IPS-15b (cell line): ENCODE results near the gene POLR3F.
"Not testable (repeated sequence)": the region's sequence is repeated elsewhere in the genome, so short reads cannot be mapped to it uniquely, and the experiment has no call there.

Experiments
- H3K27me3 ChIP-seq: one replicate; pipeline ENCODE4 v1.6.1; 2013; ENCODE audit warnings: low read length; ENCODE audit not compliant: control insufficient read depth, insufficient read depth
- H3K36me3 ChIP-seq: one replicate; pipeline ENCODE4 v1.6.1; 2013; ENCODE audit warnings: low read length; ENCODE audit not compliant: control insufficient read depth, insufficient read depth
- H3K4me1 ChIP-seq: one replicate; pipeline ENCODE4 v1.6.1; 2013; ENCODE audit warnings: mild to moderate bottlenecking, low read length; ENCODE audit not compliant: control insufficient read depth, insufficient read depth
- H3K4me3 ChIP-seq: one replicate; pipeline ENCODE4 v1.5.1; 2013; ENCODE audit warnings: low read depth, low read length
- H3K9ac ChIP-seq: one replicate; pipeline ENCODE4 v1.6.1; 2013; ENCODE audit warnings: low read depth, mild to moderate bottlenecking, low read length
- H3K9me3 ChIP-seq: one replicate; pipeline ENCODE4 v1.6.1; 2013; ENCODE audit warnings: mild to moderate bottlenecking, low read length; ENCODE audit not compliant: control insufficient read depth, insufficient read depth

POLR3F gene

DNA sequence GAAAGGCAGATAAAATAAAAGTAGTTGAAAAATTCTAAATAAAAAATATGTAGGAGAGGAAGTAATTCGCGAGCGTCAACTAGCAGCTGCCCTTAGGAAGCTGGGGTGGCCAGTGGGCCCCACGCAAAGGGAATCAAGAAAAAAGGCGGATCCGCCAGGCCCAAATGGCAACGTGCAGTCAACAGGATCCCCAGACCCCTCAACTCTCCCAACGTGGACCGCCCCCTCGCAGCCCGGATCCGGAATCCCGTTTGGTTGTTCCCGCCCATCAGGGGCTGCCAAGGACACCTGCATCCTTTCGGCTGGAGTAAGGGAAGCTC lies 656 bp upstream of the POLR3F start:
- H3K4me3 ChIP-seq: peak overlapping the region; percentile 98
- no peak overlapping the region for H3K9ac ChIP-seq
- no peaks in the 10 kb centered on the region for H3K9me3 ChIP-seq
- peaks cover 3% of the 10 kb centered on the region for H3K4me1 ChIP-seq
- no peaks in the 10 kb centered on the region for H3K36me3 ChIP-seq
- no peaks in the 10 kb centered on the region for H3K27me3 ChIP-seq

DNA sequence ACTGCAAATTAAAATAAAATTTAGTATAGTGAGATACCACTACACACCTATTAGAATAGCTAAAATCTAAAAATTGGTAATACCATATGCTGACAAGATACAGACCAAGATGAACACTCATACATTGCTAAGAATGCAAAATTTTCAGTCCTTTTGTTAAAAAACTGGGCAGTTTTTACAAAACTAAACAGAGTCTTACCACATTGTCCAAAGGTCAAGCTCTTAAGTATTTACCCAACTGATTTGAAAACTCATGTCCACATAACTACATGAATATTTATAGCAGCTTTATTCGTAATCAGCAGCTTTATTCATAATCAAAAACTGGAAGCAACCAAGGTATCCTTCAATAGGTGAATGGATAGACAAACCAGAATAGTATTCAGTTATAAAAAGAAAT lies 10.0 kb downstream of the POLR3F start:
- H3K9me3 ChIP-seq: no peaks in the 10 kb centered on the region
- H3K4me3 ChIP-seq: no peak overlapping the region
- H3K4me1 ChIP-seq: no peaks in the 10 kb centered on the region
- peaks cover 8% of the 10 kb centered on the region for H3K36me3 ChIP-seq
- no peaks in the 10 kb centered on the region for H3K27me3 ChIP-seq
- no peak overlapping the region for H3K9ac ChIP-seq

DNA sequence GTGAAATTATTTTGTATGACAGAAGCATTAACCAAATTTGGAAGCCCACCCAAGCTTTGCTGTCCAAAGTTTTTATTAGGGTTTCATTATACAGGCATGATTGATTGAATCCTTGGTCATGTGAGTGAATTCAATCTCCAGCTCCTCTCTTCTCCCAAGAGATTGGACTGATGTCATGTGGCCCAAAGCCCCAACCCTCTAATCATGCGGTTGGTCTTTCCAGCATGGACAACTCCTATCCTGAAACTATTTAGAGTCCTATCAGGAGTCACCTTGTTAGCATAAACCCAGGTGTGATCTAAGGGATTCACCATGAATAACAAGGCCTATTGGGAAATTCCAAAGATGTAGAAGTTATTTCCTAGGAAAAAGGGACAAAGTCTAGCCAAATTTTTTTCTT lies 10.6 kb downstream of the POLR3F start:
- no peaks in the 10 kb centered on the region for H3K9me3 ChIP-seq
- H3K9ac ChIP-seq: no peak overlapping the region
- no peaks in the 10 kb centered on the region for H3K4me1 ChIP-seq
- no peaks in the 10 kb centered on the region for H3K27me3 ChIP-seq
- H3K36me3 ChIP-seq: peaks cover 11% of the 10 kb centered on the region
- no peak overlapping the region for H3K4me3 ChIP-seq

DNA sequence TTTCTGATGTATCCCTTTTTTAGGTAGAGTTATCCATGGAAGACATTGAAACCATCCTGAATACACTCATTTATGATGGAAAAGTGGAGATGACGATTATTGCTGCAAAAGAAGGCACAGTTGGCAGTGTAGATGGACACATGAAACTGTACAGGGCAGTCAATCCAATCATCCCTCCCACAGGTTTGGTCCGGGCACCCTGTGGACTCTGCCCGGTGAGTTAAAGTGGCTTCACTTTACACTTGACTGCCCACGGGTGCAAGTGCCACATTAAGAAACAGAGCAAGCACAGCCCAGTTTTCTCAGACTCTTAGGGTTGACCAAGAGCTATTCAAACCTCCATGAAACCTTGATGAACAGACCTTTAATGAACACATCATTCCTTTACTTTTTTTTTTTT lies 14.4 kb downstream of the POLR3F start:
- Histone ChIP-seq H3K4me3 (no peak overlapping the region), H3K4me1 (no peaks in the 10 kb centered on the region), H3K27me3 (no peaks in the 10 kb centered on the region), H3K9ac (no peak overlapping the region), H3K9me3 (no peaks in the 10 kb centered on the region), H3K36me3 (peaks cover 7% of the 10 kb centered on the region)

DNA sequence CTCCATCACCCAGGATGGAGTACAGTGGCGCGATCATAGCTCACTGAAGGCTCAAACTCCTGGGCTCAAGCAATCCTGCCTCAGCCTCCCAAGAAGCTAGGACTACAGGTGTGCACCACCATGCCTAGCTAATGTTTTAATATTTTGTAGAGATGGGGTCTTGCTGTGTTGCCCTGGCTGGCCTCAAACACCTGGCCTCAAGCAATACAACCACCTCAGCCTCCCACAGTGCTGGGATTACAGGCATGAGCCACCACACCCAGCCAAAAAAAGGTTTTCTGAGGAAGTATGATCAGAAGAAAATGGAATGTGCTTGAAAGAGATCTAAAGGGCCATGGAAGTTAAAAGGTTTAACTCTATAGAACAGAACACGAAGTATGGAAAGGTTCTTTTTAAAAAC lies 21.1 kb downstream of the POLR3F start:
- H3K27me3 ChIP-seq: no peaks in the 10 kb centered on the region
- H3K36me3 ChIP-seq: no peaks in the 10 kb centered on the region
- H3K9ac ChIP-seq: no peak overlapping the region
- no peaks in the 10 kb centered on the region for H3K4me1 ChIP-seq
- H3K9me3 ChIP-seq: no peaks in the 10 kb centered on the region
- H3K4me3 ChIP-seq: no peak overlapping the region

DNA sequence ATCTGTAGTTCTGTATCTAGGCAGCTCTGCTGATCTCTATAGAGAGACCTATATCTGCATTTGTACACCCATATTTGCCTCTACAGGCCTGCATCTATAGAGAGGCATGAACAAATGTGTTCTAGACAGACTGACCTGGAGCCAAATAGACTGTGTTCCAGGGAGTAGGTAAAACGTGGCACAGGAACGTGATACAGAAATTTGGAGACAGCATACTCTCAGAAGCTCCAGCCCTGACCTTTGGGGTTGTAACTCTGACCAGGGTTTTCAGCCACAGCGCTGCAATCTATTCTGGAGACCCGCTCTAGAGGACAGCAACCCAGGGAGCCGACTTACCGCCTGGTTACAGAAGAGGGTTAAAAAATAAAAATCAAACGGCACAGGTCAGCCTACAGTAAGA lies 28.9 kb downstream of the POLR3F start:
- Histone ChIP-seq H3K9ac (no peak overlapping the region), H3K4me3 (peak overlapping the region; percentile 99)

DNA sequence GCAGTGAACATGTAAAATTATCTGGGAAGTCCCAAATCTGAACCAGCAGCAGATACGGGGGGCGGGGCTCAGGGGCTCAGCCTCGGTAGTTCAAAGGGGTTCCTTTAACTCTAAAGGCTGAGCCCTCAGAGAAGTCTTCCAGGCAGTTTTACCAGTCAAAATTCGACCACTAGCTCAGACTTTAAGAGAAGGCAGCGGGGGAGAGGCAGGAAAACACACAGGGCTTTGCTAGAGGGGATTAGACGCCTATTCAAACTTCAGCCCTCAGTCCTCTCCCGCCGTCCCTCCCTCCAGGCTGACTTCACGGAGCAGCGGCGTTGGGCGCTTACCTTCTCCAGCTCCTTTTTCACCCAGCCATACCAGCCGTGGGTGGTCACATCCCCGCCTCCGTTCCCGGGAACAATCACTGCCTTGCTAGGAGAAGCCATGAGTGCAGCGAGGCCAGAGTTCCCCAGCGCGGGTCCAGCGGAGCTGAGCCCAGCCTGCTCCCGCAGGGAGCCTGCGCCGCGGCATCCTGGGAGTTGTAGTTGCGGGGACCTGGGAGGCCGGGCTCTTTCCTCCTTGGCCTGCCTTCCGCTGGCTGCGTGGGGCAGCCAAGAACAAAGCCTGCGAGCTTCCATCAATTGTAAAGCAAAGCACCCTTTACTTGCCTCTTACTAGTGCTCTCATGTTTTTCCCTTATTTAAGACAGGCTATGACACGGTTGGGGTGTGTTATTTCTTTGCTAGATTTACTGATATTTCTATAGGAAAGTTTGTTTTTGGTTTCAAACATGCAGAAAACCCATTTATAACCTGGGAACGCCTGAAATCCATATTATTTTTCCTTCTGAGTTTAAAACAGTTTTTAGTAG lies 29.8 kb downstream of the POLR3F start, which contains the start of gene RBBP9:
Gene RBBP9, minus strand, starts transcription at position 486 of the 853 bp plus-strand sequence. Its CDS starts 58 bp downstream, at position 428.
- H3K36me3 ChIP-seq: no peaks in the 10 kb centered on the region
- no peaks in the 10 kb centered on the region for H3K27me3 ChIP-seq
- H3K4me1 ChIP-seq: no peaks in the 10 kb centered on the region
- peak within 1 kb of the TSS; percentile 95 for H3K9ac ChIP-seq
- peak within 1 kb of the TSS; percentile 99 for H3K4me3 ChIP-seq
- no peaks in the 10 kb centered on the region for H3K9me3 ChIP-seq

More for the DNA sequence above, 28.9 kb downstream of the POLR3F start:
- Histone ChIP-seq H3K27me3 (no peaks in the 10 kb centered on the region), H3K36me3 (no peaks in the 10 kb centered on the region), H3K4me1 (no peaks in the 10 kb centered on the region), H3K9me3 (no peaks in the 10 kb centered on the region)

DNA sequence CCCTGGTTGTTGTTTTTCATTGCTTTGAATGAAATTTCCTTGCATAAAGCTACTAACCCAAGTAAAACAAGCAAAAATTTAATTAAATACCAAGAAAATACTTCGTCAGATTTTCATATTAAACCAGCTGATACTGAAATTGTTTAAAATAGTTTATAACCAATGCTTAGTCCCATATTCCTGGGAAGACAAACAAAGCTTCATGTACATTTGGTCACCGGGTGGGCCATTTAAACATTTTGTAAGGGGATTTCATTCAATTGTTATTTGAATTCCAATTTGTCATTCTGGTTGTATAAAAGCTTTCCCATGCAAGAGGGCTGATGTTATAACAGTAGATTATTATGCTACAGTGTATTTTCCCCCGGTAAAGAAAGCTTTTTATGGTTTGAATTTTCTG lies 30.4 kb downstream of the POLR3F start:
- no peaks in the 10 kb centered on the region for H3K36me3 ChIP-seq
- H3K4me3 ChIP-seq: no peak overlapping the region
- no peaks in the 10 kb centered on the region for H3K27me3 ChIP-seq
- no peak overlapping the region for H3K9ac ChIP-seq
- no peaks in the 10 kb centered on the region for H3K4me1 ChIP-seq
- H3K9me3 ChIP-seq: no peaks in the 10 kb centered on the region

DNA sequence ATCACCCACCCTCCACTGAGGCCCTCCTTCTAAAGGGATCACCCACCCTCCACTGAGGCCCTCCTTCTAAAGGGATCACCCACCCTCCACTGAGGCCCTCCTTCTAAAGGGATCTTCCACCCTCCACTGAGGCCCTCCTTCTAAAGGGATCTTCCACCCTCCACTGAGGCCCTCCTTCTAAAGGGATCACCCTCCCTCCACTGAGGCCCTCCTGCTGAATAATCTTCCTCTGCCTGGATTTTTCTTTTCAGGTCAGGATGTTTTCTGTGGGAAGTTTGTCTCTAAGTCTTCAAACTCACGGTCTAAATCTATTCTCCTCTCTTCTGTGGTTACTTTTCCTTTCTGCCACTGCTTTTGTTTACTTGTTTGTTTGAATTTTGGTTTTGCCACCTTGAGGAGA lies 34.5 kb downstream of the POLR3F start:
- H3K4me3 ChIP-seq, H3K9ac ChIP-seq, H3K27me3 ChIP-seq, H3K36me3 ChIP-seq, H3K4me1 ChIP-seq, H3K9me3 ChIP-seq: not testable (repeated sequence)

DNA sequence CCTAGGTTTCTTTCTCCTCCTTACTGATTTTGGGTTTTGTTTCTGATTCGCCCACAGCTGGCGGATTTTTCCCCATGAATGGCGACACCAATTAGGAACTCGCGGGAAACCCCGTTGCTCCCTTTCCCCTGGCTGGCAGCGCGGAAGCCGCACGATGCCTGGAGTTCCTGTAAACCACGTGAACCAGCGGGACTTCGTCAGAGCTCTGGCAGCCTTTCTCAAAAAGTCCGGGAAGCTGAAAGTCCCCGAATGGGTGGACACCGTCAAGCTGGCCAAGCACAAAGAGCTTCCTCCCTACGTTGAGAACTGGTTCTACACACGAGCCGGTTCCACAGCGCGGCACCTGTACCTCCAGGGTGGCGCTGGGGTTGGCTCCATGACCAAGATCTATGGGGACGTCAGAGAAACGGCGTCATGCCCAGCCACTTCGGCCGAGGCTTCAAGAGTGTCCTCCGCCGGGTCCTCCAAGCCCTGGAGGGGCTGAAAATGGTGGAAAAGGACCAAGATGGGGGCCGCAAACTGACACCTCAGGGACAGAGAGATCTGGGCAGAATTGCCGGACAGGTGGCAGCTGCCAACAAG lies 37.4 kb downstream of the POLR3F start:
- H3K9ac ChIP-seq: no peak overlapping the region
- no peaks in the 10 kb centered on the region for H3K36me3 ChIP-seq
- H3K4me3 ChIP-seq: no peak overlapping the region
- H3K4me1 ChIP-seq: no peaks in the 10 kb centered on the region
- H3K27me3 ChIP-seq: no peaks in the 10 kb centered on the region
- H3K9me3 ChIP-seq: no peaks in the 10 kb centered on the region

DNA sequence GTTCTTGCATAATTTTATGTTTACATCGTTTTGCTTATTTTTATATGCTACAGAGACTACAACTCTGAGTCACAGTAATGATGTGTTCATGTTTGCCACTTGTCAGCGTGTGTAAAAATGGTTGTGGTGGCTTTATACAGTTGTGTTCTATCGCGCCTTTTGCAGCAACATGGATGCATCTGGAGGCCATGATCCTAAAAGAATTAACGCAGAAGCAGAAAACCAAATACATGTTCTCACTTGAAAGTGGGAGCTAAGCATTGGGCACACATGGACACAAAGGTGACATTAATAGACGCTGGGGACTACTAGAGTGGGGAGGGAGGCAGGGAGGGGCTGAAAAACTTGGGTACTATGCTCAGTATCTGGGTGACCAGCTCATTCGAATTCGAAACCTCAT lies 39.6 kb downstream of the POLR3F start:
- H3K4me3 ChIP-seq: peak overlapping the region; percentile 89
- no peaks in the 10 kb centered on the region for H3K27me3 ChIP-seq
- peaks cover 6% of the 10 kb centered on the region for H3K36me3 ChIP-seq
- no peaks in the 10 kb centered on the region for H3K4me1 ChIP-seq
- H3K9me3 ChIP-seq: no peaks in the 10 kb centered on the region
- peak overlapping the region; percentile 48 for H3K9ac ChIP-seq
